ENCODE results near the gene ZNF888. TPM values are rescaled to one million over a fixed set of nuclear protein-coding genes. Genes with fewer than 3 reads are reported as not detected.
"Not testable (repeated sequence)": the region's sequence is repeated elsewhere in the genome, so short reads cannot be mapped to it uniquely, and the experiment has no call there.

The ZNF888 gene
- total and polyA plus RNA-seq, 2 donors (not counting 1 experiment from before 2014, with no cell fraction given) = 2.7 to 15.6 TPM

GRCh38 chr19:52945652-52946321 lies 22.6 kb upstream of the ZNF888 start:
- Histone ChIP-seq H3K27ac (ENCODE audit: low read length in 2 of 2) (no peak overlapping the region), H3K4me3 (ENCODE audit: control extremely low read depth in 1 of 5, extremely low read depth in 1 of 5, insufficient read depth in 1 of 5, low read depth in 2 of 5, low read length in 4 of 5) (no peak overlapping the region), H3K36me3 (replicated peaks in 1 of 2; ENCODE audit: control extremely low read depth in 1 of 2, control insufficient read depth in 1 of 2, extremely low read depth in 1 of 2, insufficient read depth in 2 of 2, low read length in 1 of 2) (peaks cover 8 to 10% of the 10 kb centered on the region in 2 experiments), H3K9ac (ENCODE audit: low read length) (no peak overlapping the region), H3K9me3 (ENCODE audit: control extremely low read depth in 1 of 3, control insufficient read depth in 2 of 3, insufficient read depth in 1 of 3, low read length in 2 of 3) (peaks cover 11 to 55% (median 46%) of the 10 kb centered on the region in 3 donors), H3K79me2 (ENCODE audit: control insufficient read depth, insufficient read depth, low read length) (peaks cover 21% of the 10 kb centered on the region), H3K27me3 (replicated peaks in 1 of 4; ENCODE audit: control extremely low read depth in 1 of 4, control insufficient read depth in 3 of 4, insufficient read depth in 4 of 4, low read length in 3 of 4) (no peaks in the 10 kb centered on the region), H3K4me1 (ENCODE audit: control insufficient read depth in 2 of 2, insufficient read depth in 2 of 2, low read length in 2 of 2) (peaks cover 6 to 16% of the 10 kb centered on the region in 2 donors), H2AFZ (ENCODE audit: insufficient read depth, low read depth, low read length, poor library complexity, severe bottlenecking) (no peak overlapping the region), H3K4me2 (replicated peaks; ENCODE audit: low read depth, low read length, poor library complexity, severe bottlenecking) (no peak overlapping the region), H4K20me1 (ENCODE audit: control insufficient read depth, insufficient read depth, low read length, poor library complexity, severe bottlenecking) (no peaks in the 10 kb centered on the region)
- Mint-ChIP-seq H3K4me1 (peaks cover 17% of the 10 kb centered on the region), H3K4me3 (no peak overlapping the region), H3K27me3 (no peaks in the 10 kb centered on the region), H3K27ac (no peak overlapping the region), H3K9me3 (ENCODE audit: insufficient read depth) (peaks cover 14% of the 10 kb centered on the region)
- ChIA-PET CTCF (no interaction called here), POLR2A (no interaction called here)
- intact Hi-C loops (cut with micrococcal nuclease) = loop anchor here (10.0 kb wide), 1 partner anchor 419 kb away; the partner anchor contains the start of gene ZNF525
- ATAC-seq (ENCODE audit: low read depth) (no peak), DNase-seq (no peak)
- 97% methylated on average over 13 of the region's 24 CpGs for WGBS (ENCODE audit: insufficient coverage)
- TF ChIP-seq CTCF (IDR thresholded peaks at IDR 0.05) (no peak), EZH2 (IDR thresholded peaks at IDR 0.05; ENCODE audit: borderline replicate concordance, insufficient read depth, low read depth, low read length, poor library complexity, severe bottlenecking) (no peak)

GRCh38 chr19:52944703-52945493 lies 21.7 kb upstream of the ZNF888 start:
- H3K4me2 ChIP-seq (replicated peaks; ENCODE audit: low read depth, low read length, poor library complexity, severe bottlenecking); H3K9me3 Mint-ChIP-seq (ENCODE audit: insufficient read depth); H3K27me3 ChIP-seq (replicated peaks in 1 of 4; ENCODE audit: control extremely low read depth in 1 of 4, control insufficient read depth in 3 of 4, insufficient read depth in 4 of 4, low read length in 3 of 4); H3K36me3 ChIP-seq (replicated peaks in 1 of 2; ENCODE audit: control extremely low read depth in 1 of 2, control insufficient read depth in 1 of 2, extremely low read depth in 1 of 2, insufficient read depth in 2 of 2, low read length in 1 of 2); H3K9ac ChIP-seq (ENCODE audit: low read length); CTCF ChIA-PET; ATAC-seq (ENCODE audit: low read depth); H3K27ac ChIP-seq (ENCODE audit: low read length in 2 of 2); H2AFZ ChIP-seq (ENCODE audit: insufficient read depth, low read depth, low read length, poor library complexity, severe bottlenecking); H4K20me1 ChIP-seq (ENCODE audit: control insufficient read depth, insufficient read depth, low read length, poor library complexity, severe bottlenecking); H3K4me3 ChIP-seq (ENCODE audit: control extremely low read depth in 1 of 5, extremely low read depth in 1 of 5, insufficient read depth in 1 of 5, low read depth in 2 of 5, low read length in 4 of 5); POLR2A ChIA-PET; DNase-seq; H3K27me3 Mint-ChIP-seq: not testable (repeated sequence)
- peaks cover 24% of the 10 kb centered on the region for H3K79me2 ChIP-seq (ENCODE audit: control insufficient read depth, insufficient read depth, low read length)
- Mint-ChIP-seq H3K27ac (peak overlapping the region; percentile 50), H3K4me3 (peak overlapping the region; percentile 64), H3K4me1 (peaks cover 20% of the 10 kb centered on the region)
- intact Hi-C loops (cut with micrococcal nuclease) = loop anchor here (5.0 to 10.0 kb wide), 2 partner anchors 418 to 420 kb away; partner anchors contain the start of genes ZNF525 and ZNF808
- peaks cover 3 to 55% (median 37%) of the 10 kb centered on the region in 3 donors for H3K9me3 ChIP-seq (ENCODE audit: control extremely low read depth in 1 of 3, control insufficient read depth in 2 of 3, insufficient read depth in 1 of 3, low read length in 2 of 3)
- 99% methylated on average over 9 of the region's 17 CpGs for WGBS (ENCODE audit: insufficient coverage)
- peaks cover 6 to 16% of the 10 kb centered on the region in 2 donors for H3K4me1 ChIP-seq (ENCODE audit: control insufficient read depth in 2 of 2, insufficient read depth in 2 of 2, low read length in 2 of 2)

Measured in B cell (primary cell).